Measurements from ENCODE around the gene ARHGAP25.

Gene ARHGAP25

GRCh38 chr2:68767996-68768395 is 33.4 kb downstream of the ARHGAP25 start:
- ATAC-seq (ENCODE audit: low read depth) (no peak), DNase-seq (ENCODE audit: low spot score) (no peak)
- no peaks in the 10 kb centered on the region for H3K36me3 ChIP-seq (ENCODE audit: low read depth)
- peaks cover 17% of the 10 kb centered on the region for H3K4me1 ChIP-seq (ENCODE audit: insufficient read depth, poor library complexity, severe bottlenecking)
- no peaks in the 10 kb centered on the region for H3K9me3 ChIP-seq (ENCODE audit: severe bottlenecking)
- H3K27me3 ChIP-seq (ENCODE audit: insufficient read depth, poor library complexity, severe bottlenecking), result no peaks in the 10 kb centered on the region
- no peak for TF ChIP-seq CTCF (IDR thresholded peaks at IDR 0.05; ENCODE audit: poor library complexity, severe bottlenecking)
- H3K4me3 ChIP-seq (ENCODE audit: severe bottlenecking), result no peak overlapping the region
- H3K27ac ChIP-seq (ENCODE audit: poor library complexity, severe bottlenecking), result no peak overlapping the region

- no peak overlapping the region for H3K4me3 ChIP-seq (ENCODE audit: severe bottlenecking)
- peaks cover 17% of the 10 kb centered on the region for H3K4me1 ChIP-seq (ENCODE audit: insufficient read depth, poor library complexity, severe bottlenecking)
- H3K27ac ChIP-seq (ENCODE audit: poor library complexity, severe bottlenecking), result no peak overlapping the region
Observed at GRCh38 chr2:68768461-68768860, 33.9 kb downstream of the ARHGAP25 start.

GRCh38 chr2:68768951-68769350 is 34.3 kb downstream of the ARHGAP25 start:
- Histone ChIP-seq H3K27me3 (ENCODE audit: insufficient read depth, poor library complexity, severe bottlenecking) (no peaks in the 10 kb centered on the region), H3K36me3 (ENCODE audit: low read depth) (no peaks in the 10 kb centered on the region), H3K9me3 (ENCODE audit: severe bottlenecking) (no peaks in the 10 kb centered on the region), H3K27ac (ENCODE audit: poor library complexity, severe bottlenecking) (no peak overlapping the region), H3K4me1 (ENCODE audit: insufficient read depth, poor library complexity, severe bottlenecking) (peaks cover 17% of the 10 kb centered on the region), H3K4me3 (ENCODE audit: severe bottlenecking) (no peak overlapping the region)
- ATAC-seq (ENCODE audit: low read depth) (no peak), DNase-seq (ENCODE audit: low spot score) (no peak)
- no peak for TF ChIP-seq CTCF (IDR thresholded peaks at IDR 0.05; ENCODE audit: poor library complexity, severe bottlenecking)

More at GRCh38 chr2:68768461-68768860, 33.9 kb downstream of the ARHGAP25 start:
- DNase-seq (ENCODE audit: low spot score) (no peak), ATAC-seq (ENCODE audit: low read depth) (no peak)
- no peaks in the 10 kb centered on the region for H3K27me3 ChIP-seq (ENCODE audit: insufficient read depth, poor library complexity, severe bottlenecking)
- TF ChIP-seq CTCF (IDR thresholded peaks at IDR 0.05; ENCODE audit: poor library complexity, severe bottlenecking), result no peak
- H3K36me3 ChIP-seq (ENCODE audit: low read depth), result no peaks in the 10 kb centered on the region
- H3K9me3 ChIP-seq (ENCODE audit: severe bottlenecking), result no peaks in the 10 kb centered on the region

- Histone ChIP-seq H3K27me3 (ENCODE audit: insufficient read depth, poor library complexity, severe bottlenecking) (no peaks in the 10 kb centered on the region), H3K9me3 (ENCODE audit: severe bottlenecking) (no peaks in the 10 kb centered on the region), H3K36me3 (ENCODE audit: low read depth) (no peaks in the 10 kb centered on the region), H3K4me1 (ENCODE audit: insufficient read depth, poor library complexity, severe bottlenecking) (peaks cover 17% of the 10 kb centered on the region), H3K27ac (ENCODE audit: poor library complexity, severe bottlenecking) (no peak overlapping the region), H3K4me3 (ENCODE audit: severe bottlenecking) (no peak overlapping the region)
- no peak for TF ChIP-seq CTCF (IDR thresholded peaks at IDR 0.05; ENCODE audit: poor library complexity, severe bottlenecking)
- DNase-seq (ENCODE audit: low spot score) (no peak), ATAC-seq (ENCODE audit: low read depth) (no peak)
Observed at GRCh38 chr2:68769586-68770270, 35.1 kb downstream of the ARHGAP25 start.

Data from RWPE2 (cell line).